GM21515 (cell line): ENCODE results near the gene USP27X.
A peak's percentile ranks its signal among the peaks of the same experiment; 100 is the strongest.

Source experiments
- ATAC-seq: cut with Tn5 transposase; IDR thresholded peaks from one replicate; pipeline ENCODE4 v1.9.1; 2021; ENCODE audit not compliant: unreplicated experiment

Gene USP27X

GRCh38 chrX:49880668-49881067 lies 1.4 kb downstream of the USP27X start:
- no peak for ATAC-seq

- ATAC-seq = no peak
Measured at GRCh38 chrX:49884290-49884862, 5.1 kb downstream of the USP27X start.

GRCh38 chrX:49892542-49892941 lies 13.3 kb downstream of the USP27X start:
- no peak for ATAC-seq

GRCh38 chrX:49896951-49897350 lies 17.7 kb downstream of the USP27X start:
- no peak for ATAC-seq

- no peak for ATAC-seq
Measured at GRCh38 chrX:49901048-49901447, 21.8 kb downstream of the USP27X start.

DNA sequence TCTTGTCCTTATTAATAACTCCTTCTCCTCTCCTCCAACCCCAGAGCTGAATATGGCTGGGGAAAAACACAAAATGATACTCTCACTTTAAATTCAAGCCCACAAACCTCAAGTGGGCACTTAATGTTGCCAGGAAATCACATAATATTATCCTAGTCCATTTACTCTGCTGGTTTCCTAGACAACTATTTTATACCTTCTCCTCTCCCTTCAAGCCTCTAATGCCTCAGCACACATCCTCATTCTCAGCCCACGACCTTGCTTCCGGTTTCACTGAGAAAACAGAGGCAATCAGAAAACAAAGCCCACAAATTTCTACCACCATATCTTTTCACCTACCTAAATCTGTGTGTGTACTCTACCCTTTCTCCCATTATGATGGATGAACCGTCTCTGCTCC lies 31.1 kb downstream of the USP27X start:
- no peak for ATAC-seq

DNA sequence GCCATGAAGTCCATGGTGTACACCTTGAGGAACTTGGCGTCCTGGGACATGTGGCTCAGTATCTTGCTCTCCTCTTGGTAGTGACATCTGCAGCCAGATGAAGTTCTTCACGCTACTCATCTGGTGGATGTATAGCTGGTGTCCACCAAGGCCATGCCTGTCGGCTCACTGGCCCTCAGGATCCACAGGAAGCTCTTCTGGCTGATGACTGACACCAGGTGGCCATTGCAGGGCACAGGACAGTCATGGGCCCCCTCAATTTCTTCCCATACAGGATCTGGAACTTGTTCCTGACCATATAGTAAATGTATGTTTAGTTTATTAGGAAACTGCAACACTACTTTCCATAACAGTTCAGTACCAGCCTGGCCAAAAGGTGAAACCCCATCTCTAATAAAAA lies 32.8 kb downstream of the USP27X start:
- no peak for ATAC-seq

GRCh38 chrX:49912861-49913260 lies 33.6 kb downstream of the USP27X start:
- ATAC-seq = no peak

GRCh38 chrX:49915361-49916222 lies 36.3 kb downstream of the USP27X start:
- peak; percentile 58 for ATAC-seq

GRCh38 chrX:49919617-49920016 lies 40.3 kb downstream of the USP27X start:
- ATAC-seq = no peak

DNA sequence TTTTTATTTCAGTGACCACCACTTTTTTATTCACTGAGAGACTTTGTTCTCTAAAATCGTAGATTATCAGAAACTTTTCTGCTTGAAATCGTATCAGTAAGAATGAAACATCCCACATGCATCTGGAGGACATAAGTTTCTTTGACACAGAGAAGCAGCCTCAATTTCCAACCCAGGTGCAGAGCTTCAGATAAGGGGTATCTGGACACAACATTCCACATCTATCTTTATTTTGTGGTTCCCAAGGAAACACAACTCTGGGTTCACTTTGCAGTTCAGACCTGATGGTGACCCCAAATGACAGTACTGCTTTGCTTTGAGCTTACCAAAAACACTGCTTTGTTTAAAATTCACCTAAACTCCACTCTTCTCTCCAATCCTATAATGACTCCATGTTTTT lies 41.8 kb downstream of the USP27X start:
- ATAC-seq = no peak

DNA sequence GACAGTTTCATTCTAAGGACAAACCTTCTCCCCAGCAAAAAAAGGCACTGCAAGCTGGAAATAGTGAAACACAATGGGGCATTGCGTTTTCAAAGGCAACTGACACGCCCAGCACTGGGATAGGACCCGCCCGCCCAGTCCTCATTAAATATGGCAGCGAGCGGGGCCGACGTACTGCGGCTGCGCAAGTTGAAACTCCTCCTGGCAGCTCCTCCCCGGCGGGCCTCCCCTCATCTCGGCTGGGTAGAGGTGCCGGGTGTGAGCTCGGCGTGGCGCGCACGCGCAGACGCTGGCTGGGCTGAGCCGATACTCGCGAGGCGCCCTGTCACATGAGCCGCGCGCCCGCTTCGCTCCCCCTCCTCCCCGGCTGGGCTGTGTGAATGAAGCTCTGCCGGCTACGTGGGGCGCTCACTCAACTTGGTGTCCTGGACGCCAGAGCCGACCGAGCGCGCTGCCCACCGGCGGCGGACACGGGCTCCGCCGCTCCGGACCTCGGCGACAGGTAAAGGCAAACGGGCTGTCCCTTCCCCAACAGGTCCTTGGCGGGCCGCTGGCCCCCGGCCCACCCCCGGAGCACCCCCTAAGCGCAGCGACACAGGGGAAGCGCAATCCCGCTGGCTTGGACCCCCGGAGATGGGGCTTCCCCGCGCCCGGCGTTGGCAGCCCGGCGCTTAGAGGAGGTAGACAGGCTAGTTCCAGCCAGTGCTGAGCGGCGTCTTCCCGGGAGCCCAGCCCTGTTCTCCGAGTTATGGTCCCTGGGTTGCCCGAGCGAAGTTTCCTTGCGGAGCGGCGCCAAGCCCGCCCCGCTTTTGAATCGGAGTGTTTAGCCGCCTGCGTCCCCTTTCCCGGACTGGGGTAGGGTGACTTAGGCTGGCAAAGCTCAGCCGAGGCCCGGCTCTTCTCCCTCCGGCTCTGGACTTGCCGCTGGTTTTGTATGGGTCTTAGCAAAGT lies 43.3 kb downstream of the USP27X start, which contains the start of gene CLCN5:
Gene CLCN5 (plus strand): TSS at position 306 of the 951 bp plus-strand sequence. CDS start 2,703 bp downstream, outside the sequence.
- peak; percentile 98 for ATAC-seq

GRCh38 chrX:49925176-49925575 lies 45.9 kb downstream of the USP27X start:
- no peak for ATAC-seq

GRCh38 chrX:49930039-49930438 lies 50.8 kb downstream of the USP27X start:
- ATAC-seq = no peak
